Activated naive CD4-positive, alpha-beta T cell (primary cell): ENCODE results near the gene ERBIN.
"Not testable (repeated sequence)": the region's sequence is repeated elsewhere in the genome, so short reads cannot be mapped to it uniquely, and the experiment has no call there.

Experiments used
- DNase-seq, 4 experiments: peaks; one replicate each; lab custom pipeline; 2025; lab: John Stamatoyannopoulos, UW

ERBIN gene

GRCh38 chr5:65916066-65916465 lies 10.3 kb upstream of the ERBIN start:
- no peak for DNase-seq

DNA sequence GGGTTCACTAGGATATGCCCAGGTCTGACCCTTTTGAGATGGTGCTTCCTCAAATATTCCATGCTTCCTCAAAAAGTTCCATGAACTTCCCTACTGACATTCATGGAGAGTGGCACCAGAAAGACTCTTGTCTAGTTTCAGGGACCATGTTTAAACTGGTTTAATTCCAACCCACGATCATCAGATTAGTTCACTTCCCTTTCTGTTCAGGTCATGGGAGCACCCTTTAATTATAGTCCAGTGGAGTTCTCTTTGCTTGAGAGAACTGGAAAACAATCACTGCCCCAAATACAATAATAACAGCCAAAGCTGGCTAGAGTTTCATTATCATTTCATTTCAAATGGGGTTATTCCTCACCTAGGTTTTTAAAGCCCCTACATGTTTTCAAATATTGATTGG lies 9.7 kb upstream of the ERBIN start:
- no peak for DNase-seq

- DNase-seq: no peak
Observed at GRCh38 chr5:65919773-65920172, 6.6 kb upstream of the ERBIN start.

DNA sequence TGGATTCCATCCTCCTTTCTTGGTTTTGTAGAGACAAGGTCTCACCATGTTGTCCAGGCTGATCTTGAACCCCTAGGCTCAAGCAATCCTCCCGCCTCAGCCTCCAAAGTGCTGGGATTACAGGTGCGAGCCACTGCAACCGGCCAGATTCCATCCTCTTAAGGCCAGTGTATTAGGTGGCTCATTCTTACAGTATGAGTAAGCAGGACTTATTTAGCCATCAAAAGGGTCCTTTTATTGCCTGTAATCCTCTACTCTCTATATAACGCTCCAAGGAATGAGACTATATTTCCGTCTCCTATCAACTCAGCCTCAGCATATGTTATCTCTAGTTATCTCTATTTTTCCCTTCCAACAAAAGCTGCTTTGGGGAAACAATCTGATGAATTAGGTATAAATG lies 3.0 kb upstream of the ERBIN start:
- DNase-seq: no peak

DNA sequence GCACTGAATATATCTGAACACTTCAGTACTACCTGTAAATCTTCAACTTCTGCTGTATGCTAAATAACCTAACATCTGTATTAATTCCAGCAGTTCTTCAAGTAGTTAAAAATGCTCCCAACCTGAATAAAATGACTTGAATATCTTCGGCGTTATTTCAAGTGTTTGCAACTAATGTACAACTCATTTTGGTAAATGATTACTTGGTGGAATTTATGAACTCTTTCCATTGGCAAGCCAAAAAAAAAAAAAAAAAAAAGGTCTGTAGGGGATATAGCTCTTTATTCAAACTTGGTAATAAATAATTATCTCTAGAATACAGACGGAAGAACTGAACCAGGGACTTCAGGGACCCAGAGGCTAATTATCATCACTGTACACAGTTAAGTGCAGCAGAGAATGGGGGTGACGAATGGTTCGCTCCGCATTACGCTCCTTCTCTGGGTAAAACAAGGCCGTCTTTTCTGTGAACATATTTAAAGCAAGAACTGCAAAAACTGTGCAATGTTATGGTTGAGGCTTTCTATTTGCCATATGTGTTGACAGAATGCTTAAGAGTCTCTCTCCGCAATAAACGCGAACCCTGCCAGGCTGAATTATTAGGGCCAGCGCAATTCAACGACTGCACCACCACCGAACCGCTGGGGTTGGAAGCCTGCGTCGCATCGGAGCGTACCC lies 1.9 kb upstream of the ERBIN start:
- DNase-seq: peak in 1 of 4 experiments; percentile 28

DNA sequence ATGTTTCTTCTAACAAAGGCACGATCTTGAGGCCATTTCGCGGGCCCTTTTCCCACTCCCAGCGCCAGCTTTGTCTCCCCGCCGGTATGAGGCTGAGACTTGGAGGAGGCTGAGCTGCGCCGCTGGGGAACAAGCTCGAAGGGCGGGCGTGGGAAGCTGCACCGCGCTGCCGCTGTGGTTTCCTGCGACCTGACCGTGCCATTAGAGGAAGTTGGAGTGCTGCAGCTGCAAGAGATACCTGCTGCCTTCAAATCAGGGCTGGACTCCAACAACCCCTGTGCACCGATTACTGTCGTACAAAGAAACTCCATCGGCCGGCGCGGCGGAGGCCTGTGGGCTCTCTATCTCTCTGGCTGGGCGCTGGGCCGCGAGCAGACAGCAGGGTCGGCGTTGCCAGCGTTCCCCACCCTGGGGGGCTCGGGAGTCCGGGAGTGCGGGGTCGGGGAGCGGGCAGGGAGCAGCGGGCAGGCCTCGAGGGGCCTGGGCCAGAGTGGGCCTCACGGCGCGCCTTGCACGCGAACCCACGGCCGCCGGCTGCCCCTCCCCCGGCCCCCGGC lies 1.3 kb upstream of the ERBIN start:
- peak; percentile 33 to 69 (median 54) for DNase-seq

GRCh38 chr5:65925601-65926275 lies 637 bp upstream of the ERBIN start:
- peak; percentile 36 to 80 (median 54) for DNase-seq

DNA sequence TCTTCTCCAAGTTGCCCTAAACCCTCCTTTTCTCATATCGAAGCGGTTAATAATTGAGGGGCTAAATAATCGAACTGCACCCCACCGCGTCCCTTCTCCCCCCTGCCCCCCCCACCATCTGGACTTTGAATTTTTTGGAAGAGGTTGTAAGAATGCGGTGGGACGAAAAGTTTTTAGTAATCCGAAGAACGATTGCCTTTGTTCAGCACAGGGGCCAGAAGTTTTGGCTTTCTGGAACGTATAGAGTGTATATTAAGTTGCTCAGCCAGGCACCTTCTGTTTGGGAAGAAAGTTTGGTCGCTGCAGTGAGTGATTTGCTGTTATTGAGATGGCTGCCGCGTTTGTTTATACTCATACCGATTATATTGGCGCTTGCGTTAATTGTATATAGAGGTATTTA lies 518 bp downstream of the ERBIN start:
- DNase-seq: no peak

DNA sequence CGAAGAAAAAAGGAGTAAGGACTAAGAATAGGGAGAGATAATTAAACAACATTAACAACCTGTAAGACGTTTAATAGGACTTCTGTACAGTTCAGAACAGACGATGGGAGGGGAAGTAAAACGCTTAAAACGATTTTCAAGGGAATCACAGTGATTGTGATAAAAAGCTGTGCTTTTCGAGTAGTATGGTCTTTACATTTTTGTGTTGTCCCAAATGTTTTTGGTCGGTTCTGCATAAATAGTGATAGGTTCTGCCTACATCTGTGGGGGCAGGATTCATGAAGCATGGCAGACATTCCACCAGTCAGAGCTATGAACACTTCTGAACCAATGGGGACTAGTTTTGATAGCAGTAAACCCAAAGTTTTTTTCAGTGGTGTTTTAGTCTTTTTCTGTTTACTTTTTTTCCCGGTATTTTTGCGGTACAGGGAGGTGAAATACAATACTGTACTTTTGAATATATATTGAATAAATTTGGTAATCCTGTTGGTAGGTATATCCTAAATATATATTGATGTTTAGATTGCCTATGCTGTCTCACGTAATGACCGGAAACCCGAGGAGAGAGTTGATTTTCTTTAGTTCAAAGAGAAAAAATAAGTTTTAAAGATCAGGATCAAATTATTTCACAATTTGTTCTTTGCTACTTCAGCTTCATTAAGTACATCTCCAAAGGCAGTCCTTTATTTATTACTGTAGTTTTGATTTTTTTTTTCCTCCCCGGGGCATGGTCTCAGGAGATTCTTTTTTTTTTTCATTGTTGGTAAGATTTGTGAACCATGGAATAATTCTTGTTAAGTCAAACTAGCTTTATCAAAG lies 1.3 kb downstream of the ERBIN start:
- no peak for DNase-seq

- no peak for DNase-seq
Observed at GRCh38 chr5:65928322-65928752, 2.0 kb downstream of the ERBIN start.

DNA sequence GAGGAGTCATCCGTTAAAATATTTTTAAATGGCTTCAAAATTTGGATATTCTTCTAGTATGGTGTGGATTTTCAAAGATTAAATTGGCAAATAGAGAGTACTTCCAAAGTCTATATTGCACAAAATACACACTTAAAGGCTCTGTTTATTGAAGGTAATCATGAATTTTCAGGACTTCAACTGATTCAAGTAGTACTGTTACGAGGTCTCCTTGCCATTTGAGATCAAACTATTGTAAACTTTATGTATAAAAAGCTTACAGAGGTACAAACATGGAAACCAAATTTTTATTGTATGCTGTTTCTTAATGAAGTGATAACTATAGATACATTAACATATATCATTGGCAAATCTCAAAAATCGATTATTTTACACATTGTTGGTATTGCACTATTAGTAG lies 2.5 kb downstream of the ERBIN start:
- DNase-seq: no peak

DNA sequence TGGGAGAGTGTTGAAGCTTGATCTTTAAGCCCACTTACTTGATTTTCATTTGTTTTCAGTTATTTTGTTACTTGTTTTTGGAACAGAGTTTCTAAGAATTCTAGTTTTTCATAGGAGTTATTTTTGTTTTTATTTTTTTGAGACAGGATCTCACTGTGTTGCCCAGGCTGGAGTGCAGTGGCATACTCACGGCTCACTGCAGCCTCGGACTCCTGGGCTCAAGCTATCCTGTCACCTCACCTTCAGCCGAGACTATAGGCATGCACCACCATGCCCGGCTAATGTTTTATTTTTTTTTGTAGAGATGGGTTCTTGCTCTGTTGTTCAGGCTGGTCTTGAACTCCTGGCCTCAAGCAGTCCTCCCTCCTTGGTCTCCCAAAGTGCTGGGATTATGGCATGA lies 6.3 kb downstream of the ERBIN start:
- no peak for DNase-seq

DNA sequence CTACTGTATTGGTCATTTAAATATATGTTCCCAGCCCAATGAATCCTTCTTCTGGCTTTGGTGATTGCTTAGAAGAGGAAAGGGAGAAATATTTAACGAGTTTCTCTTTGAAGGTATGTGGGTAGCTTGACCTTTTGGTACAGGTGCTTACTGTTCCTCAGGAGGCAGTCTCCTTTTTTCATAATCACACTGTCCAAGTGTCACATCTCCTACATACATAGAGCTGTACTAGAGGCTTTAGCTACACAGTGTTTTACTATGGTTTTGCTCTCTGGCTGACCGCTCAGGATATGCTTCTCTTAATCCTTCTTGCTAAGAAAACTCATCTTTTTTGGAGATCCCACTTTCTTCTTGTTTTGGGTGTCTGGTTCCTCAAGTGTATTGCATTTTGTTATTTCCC lies 6.9 kb downstream of the ERBIN start:
- no peak for DNase-seq

- no peak for DNase-seq
Observed at GRCh38 chr5:65938256-65938655, 11.9 kb downstream of the ERBIN start.

DNA sequence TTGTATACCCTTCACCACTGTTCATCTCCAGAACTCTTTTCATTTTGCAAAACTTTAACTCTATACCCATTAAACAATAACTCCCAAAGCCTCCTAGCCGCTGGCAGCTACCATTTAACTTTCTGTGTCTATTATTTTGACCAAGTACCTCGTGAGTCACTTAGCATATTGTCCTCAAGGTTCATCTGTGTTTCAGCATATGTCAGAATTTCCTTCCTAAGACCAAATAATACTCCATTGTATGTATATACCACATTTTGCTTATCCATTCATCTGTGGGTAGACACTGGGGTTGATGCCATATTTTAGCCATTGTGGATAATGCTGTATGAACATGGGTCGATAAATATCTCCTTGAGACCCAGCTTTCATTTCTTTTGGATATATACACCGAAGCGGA lies 17.4 kb downstream of the ERBIN start:
- DNase-seq: no peak

GRCh38 chr5:65946198-65946745 lies 19.9 kb downstream of the ERBIN start:
- DNase-seq: no peak

- no peak for DNase-seq
Observed at GRCh38 chr5:65948115-65948747, 21.9 kb downstream of the ERBIN start.

DNA sequence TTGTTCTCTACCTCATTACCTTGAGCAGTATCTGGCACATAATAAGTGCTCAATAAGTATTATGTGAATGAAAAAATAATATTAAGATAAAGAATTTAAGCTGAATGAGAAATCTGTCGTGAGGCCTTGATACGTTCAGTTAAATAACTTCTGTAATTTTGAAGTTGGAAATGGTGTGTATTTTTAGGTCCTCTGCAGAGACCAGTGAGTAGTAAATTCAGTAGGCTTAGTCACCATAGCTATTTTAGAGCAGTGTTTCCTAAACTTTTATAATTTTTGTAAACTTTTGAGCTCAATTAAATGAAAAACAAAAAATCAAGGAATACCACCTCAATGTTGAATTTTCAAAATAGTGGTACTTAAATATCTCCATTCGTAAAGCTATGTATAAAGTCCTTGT lies 25.0 kb downstream of the ERBIN start:
- DNase-seq: no peak

DNA sequence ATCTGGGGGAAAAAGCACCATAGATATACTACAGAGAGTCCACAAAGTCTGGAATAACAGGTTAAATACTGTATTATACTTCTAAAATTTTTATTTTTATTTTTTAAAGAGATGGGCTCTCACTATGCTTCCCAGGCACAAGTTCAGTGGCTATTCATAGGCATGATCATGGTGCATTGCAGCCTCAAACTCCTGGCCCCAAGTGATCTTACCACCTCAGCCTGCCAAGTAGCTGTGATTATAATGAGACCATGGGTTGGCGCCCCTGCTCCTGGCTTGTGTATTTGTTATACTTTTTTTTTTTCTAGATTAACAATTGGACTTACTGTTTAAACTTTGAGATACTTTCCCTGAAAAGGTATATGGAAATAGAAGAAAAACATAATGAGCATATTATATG lies 25.9 kb downstream of the ERBIN start:
- DNase-seq: no peak

GRCh38 chr5:65954200-65954599 lies 27.8 kb downstream of the ERBIN start:
- DNase-seq: no peak

- DNase-seq: no peak
Observed at GRCh38 chr5:65955746-65956145, 29.4 kb downstream of the ERBIN start.

DNA sequence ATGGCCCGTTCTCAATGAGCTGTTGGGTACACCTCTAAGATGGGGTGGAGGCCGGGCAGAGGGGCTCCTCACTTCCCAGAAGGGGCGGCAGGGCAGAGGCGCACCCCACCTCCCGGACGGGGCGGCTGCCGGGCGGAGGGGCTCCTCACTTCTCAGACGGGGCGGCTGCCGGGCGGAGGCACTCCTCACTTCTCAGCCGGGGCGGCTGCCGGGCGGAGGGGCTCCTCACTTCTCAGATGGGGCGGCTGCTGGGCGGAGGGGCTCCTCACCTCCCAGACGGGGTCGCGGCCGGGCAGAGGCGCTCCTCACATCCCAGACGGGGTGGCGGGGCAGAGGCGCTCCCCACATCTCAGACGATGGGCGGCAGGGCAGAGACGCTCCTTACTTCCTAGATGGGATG lies 31.3 kb downstream of the ERBIN start:
- DNase-seq: not testable (repeated sequence)
